Measurements from ENCODE around the gene LEPR. TPM values are rescaled to one million over a fixed set of nuclear protein-coding genes. Genes with fewer than 3 reads are reported as not detected.

LEPR gene
- polyA plus RNA-seq, 1 donor (not counting 4 experiments of a cell fraction or from before 2014, with no cell fraction given) = 5.5 TPM

DNA sequence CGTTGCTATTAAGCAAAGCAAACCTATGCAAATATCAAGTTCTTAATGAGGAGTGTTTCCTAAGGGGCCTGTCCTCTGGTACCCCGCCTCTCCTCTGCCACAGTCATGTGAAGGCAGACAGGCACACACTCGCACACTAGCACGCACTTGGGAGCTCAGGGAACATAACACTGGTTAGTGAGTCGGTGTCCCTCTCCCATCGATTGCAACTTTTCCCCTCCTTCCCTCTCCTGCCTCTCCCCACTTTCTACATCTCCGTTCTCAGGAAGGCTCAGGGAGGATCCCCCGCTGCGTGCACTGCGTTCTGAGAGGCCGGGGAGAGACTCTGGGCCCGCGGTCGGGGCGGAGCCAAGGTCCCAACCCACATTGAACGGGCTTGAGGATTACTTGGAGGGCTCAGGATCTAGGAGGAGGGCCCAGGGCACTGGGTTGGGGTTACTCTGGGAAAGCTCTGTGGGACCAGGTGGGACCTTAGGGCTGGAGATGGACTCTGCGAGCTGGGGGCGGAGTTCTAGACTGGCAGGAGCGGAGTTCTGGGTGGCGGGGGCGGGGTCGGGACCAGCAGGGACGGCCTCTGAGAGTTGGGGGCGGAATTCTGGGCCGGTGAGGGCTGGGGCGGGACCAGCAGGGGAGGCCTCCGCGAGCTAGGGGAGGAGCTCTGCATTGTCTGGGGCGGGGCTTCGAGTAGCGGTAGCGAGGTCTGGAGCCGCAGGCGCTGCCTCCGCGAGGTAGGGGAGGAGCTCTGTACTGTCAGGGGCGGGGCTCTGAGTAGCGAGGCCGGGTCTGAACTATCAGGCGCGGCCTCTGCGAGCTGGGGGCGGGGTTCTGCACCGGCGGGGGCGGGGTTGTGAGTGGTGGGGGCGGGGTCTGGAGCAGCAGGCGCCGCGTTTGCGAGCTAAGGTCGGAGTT, 533 bp upstream of the LEPR start:
- H3K27me3 ChIP-seq (ENCODE audit: control insufficient read depth, extremely low read depth, insufficient read depth, low read length) = no peaks in the 10 kb centered on the region
- peak overlapping the region; percentile 89 for H3K4me2 ChIP-seq (ENCODE audit: control insufficient read depth, extremely low read depth, insufficient read depth, low read depth, low read length)
- no peak for TF ChIP-seq EZH2 (IDR thresholded peaks at IDR 0.05; ENCODE audit: low read length)
- TF ChIP-seq, protein P1, sequence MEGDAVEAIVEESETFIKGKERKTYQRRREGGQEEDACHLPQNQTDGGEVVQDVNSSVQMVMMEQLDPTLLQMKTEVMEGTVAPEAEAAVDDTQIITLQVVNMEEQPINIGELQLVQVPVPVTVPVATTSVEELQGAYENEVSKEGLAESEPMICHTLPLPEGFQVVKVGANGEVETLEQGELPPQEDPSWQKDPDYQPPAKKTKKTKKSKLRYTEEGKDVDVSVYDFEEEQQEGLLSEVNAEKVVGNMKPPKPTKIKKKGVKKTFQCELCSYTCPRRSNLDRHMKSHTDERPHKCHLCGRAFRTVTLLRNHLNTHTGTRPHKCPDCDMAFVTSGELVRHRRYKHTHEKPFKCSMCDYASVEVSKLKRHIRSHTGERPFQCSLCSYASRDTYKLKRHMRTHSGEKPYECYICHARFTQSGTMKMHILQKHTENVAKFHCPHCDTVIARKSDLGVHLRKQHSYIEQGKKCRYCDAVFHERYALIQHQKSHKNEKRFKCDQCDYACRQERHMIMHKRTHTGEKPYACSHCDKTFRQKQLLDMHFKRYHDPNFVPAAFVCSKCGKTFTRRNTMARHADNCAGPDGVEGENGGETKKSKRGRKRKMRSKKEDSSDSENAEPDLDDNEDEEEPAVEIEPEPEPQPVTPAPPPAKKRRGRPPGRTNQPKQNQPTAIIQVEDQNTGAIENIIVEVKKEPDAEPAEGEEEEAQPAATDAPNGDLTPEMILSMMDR (optimal IDR thresholded peaks at IDR 0.05 in 1 of 3, IDR thresholded peaks at IDR 0.05 in 1 of 3, conservative IDR thresholded peaks at IDR 0.05 in 1 of 3; ENCODE audit: extremely low read depth in 1 of 3, insufficient read depth in 2 of 3, low read length in 3 of 3) = no peak
- H3K36me3 ChIP-seq (ENCODE audit: control insufficient read depth in 2 of 2, extremely low read depth in 1 of 2, insufficient read depth in 2 of 2, low read length in 2 of 2) = no peaks in the 10 kb centered on the region
- no peaks in the 10 kb centered on the region for H3K9me3 ChIP-seq (ENCODE audit: control insufficient read depth, low read depth, low read length)
- DNase-seq (ENCODE audit: low read depth, low spot score) = peak; percentile 85
- no peaks in the 10 kb centered on the region for H3K9me1 ChIP-seq (ENCODE audit: control insufficient read depth, extremely low read depth, insufficient read depth, low read length)
- peak overlapping the region; percentile 64 for H2AFZ ChIP-seq (ENCODE audit: control insufficient read depth, low read length)
- H3K79me2 ChIP-seq (ENCODE audit: control insufficient read depth, insufficient read depth, low read length) = peaks cover 30% of the 10 kb centered on the region
- peak; percentile 61 for FAIRE-seq
- no peaks in the 10 kb centered on the region for H4K20me1 ChIP-seq (ENCODE audit: control insufficient read depth, extremely low read depth, insufficient read depth, low read length)
- dilution Hi-C loops (cut with MboI; ENCODE audit: extremely low pct_ligation_motif_present, low sequenced_read_pairs) = no loop called here
- H3K9ac ChIP-seq (ENCODE audit: control insufficient read depth, extremely low read depth, insufficient read depth, low read length) = peak overlapping the region; percentile 83
- peaks cover 62% of the 10 kb centered on the region for H3K4me1 ChIP-seq (ENCODE audit: control insufficient read depth, extremely low read depth, insufficient read depth, low read length)
- peak overlapping the region; percentile 70 to 87 (median 87) for H3K4me3 ChIP-seq (ENCODE audit: control insufficient read depth in 2 of 3, extremely low read depth in 1 of 3, insufficient read depth in 2 of 3, low read depth in 1 of 3, low read length in 3 of 3)
- peak overlapping the region; percentile 91 for H3K27ac ChIP-seq (ENCODE audit: control insufficient read depth, insufficient read depth, low read length)

DNA sequence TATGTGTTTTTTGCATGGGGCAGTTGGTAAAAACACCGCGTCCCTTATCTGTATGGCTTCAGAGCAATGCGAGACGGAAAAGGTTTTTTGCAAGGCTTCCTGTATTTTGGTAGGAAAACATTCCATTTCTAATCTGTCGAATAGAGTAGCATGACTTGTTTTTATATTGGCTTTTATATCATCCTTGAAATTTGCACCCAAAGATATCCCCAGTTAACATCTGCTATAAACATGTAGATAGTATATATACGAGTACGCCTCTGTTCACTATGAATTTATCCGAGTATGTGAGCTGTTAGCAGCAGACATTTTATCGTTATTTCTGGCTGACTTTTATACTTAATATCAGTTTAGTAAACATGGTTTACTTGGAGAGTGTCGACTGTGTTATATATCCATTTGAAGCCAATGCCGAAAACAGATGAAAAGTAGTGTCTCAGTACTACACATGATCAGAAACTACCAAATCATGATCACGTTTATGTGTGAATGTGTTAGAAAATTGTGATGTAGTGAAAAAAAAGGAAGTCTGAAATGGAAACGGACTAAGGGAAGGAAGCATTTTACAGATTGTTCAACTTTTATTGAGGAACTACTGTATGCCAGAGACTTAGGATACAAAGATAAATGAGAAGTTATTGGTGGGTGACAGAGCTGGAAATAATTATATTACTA, 1.0 kb downstream of the LEPR start:
- Histone ChIP-seq H3K9me3 (ENCODE audit: control insufficient read depth, low read depth, low read length) (no peaks in the 10 kb centered on the region), H3K27me3 (ENCODE audit: control insufficient read depth, extremely low read depth, insufficient read depth, low read length) (no peaks in the 10 kb centered on the region), H3K4me1 (ENCODE audit: control insufficient read depth, extremely low read depth, insufficient read depth, low read length) (peaks cover 78% of the 10 kb centered on the region), H3K4me2 (ENCODE audit: control insufficient read depth, extremely low read depth, insufficient read depth, low read depth, low read length) (peak overlapping the region; percentile 85), H3K9me1 (ENCODE audit: control insufficient read depth, extremely low read depth, insufficient read depth, low read length) (no peaks in the 10 kb centered on the region), H4K20me1 (ENCODE audit: control insufficient read depth, extremely low read depth, insufficient read depth, low read length) (no peaks in the 10 kb centered on the region), H3K36me3 (ENCODE audit: control insufficient read depth in 2 of 2, extremely low read depth in 1 of 2, insufficient read depth in 2 of 2, low read length in 2 of 2) (peaks cover 1 to 4% of the 10 kb centered on the region in 2 experiments), H3K4me3 (ENCODE audit: control insufficient read depth in 2 of 3, extremely low read depth in 1 of 3, insufficient read depth in 2 of 3, low read depth in 1 of 3, low read length in 3 of 3) (peak overlapping the region; percentile 87 to 89 (median 87)), H3K9ac (ENCODE audit: control insufficient read depth, extremely low read depth, insufficient read depth, low read length) (peak overlapping the region; percentile 97), H3K79me2 (ENCODE audit: control insufficient read depth, insufficient read depth, low read length) (peaks cover 36% of the 10 kb centered on the region), H3K27ac (ENCODE audit: control insufficient read depth, insufficient read depth, low read length) (peak overlapping the region; percentile 96), H2AFZ (ENCODE audit: control insufficient read depth, low read length) (peak overlapping the region; percentile 28)
- FAIRE-seq = no peak
- no peak for TF ChIP-seq EZH2 (IDR thresholded peaks at IDR 0.05; ENCODE audit: low read length)
- TF ChIP-seq, protein P1 (optimal IDR thresholded peaks at IDR 0.05 in 1 of 3, IDR thresholded peaks at IDR 0.05 in 1 of 3, conservative IDR thresholded peaks at IDR 0.05 in 1 of 3; ENCODE audit: extremely low read depth in 1 of 3, insufficient read depth in 2 of 3, low read length in 3 of 3) = no peak
- dilution Hi-C loops (cut with MboI; ENCODE audit: extremely low pct_ligation_motif_present, low sequenced_read_pairs) = no loop called here
- DNase-seq (ENCODE audit: low read depth, low spot score) = no peak

Measured in keratinocyte (primary cell).